Measurements from ENCODE around the gene SLC1A2.

- no peak for TF ChIP-seq CTCF (conservative IDR thresholded peaks at IDR 0.05; ENCODE audit: low read length)
- no peak for TF ChIP-seq EZH2phosphoT487 (IDR thresholded peaks at IDR 0.05; ENCODE audit: borderline replicate concordance)
These were observed 35.0 kb upstream of the SLC1A2 start for GRCh38 chr11:35454362-35454761.

Measured in Loucy (cell line).